ENCODE measurements around the gene EXOSC1. TPM values are rescaled to one million over a fixed set of nuclear protein-coding genes. Genes with fewer than 3 reads are reported as not detected.
"Not testable (repeated sequence)": the region's sequence is repeated elsewhere in the genome, so short reads cannot be mapped to it uniquely, and the experiment has no call there.

Gene EXOSC1
- total RNA-seq, 1 experiment from 2014 or later, result 52.7 TPM

DNA sequence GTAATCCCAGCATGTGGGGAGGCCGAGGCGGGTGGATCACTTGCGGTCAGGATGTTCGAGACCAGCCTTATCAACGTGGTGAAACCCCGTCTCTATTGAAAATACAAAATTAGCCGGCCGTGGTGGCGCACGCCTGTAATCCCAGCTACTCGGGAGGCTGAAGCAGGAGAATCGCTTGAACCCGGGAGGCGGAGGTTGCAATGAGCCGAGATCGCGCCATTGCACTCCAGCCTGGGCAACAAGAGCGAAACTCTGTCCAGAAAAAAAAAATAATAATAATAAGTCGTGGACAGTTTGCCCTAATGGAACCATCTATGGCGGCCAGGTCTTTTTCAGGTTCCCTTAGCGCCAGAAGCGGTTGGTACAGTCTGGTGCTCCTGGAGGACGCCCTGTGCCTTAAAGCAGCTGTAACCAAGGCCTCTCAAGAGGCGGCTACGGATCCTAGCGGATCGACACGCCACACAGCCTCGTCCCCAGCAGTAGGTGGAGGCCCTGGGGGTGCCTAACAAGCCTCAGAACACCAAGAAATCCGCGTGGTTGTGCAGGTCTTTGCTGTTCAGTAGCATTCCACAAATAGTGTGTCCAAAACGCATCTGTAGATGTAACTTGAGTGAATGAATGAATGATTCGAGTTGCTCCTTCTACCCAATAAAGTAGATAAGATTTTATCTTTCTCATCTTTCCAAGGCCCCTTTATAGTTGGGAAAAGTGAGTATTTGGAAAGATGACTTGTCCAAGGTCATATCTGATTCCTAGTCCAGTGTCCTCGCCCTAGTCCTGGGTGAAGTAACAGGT is 18.8 kb downstream of the EXOSC1 start:
- CTCF ChIA-PET, result no interaction called here
- DNase-seq (ENCODE audit: low spot score), result peak; percentile 51
- TF ChIP-seq, protein P1, sequence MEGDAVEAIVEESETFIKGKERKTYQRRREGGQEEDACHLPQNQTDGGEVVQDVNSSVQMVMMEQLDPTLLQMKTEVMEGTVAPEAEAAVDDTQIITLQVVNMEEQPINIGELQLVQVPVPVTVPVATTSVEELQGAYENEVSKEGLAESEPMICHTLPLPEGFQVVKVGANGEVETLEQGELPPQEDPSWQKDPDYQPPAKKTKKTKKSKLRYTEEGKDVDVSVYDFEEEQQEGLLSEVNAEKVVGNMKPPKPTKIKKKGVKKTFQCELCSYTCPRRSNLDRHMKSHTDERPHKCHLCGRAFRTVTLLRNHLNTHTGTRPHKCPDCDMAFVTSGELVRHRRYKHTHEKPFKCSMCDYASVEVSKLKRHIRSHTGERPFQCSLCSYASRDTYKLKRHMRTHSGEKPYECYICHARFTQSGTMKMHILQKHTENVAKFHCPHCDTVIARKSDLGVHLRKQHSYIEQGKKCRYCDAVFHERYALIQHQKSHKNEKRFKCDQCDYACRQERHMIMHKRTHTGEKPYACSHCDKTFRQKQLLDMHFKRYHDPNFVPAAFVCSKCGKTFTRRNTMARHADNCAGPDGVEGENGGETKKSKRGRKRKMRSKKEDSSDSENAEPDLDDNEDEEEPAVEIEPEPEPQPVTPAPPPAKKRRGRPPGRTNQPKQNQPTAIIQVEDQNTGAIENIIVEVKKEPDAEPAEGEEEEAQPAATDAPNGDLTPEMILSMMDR (conservative IDR thresholded peaks at IDR 0.05; ENCODE audit: low read depth, low read length), result no peak
- no peak for TF ChIP-seq EZH2 (IDR thresholded peaks at IDR 0.05; ENCODE audit: borderline replicate concordance, low read depth, low read length, poor library complexity, severe bottlenecking)
- peak overlapping the region; percentile 79 for H3K4me3 ChIP-seq (ENCODE audit: low read depth, low read length, poor library complexity, severe bottlenecking)
- peaks cover 10% of the 10 kb centered on the region for H3K4me1 ChIP-seq (ENCODE audit: insufficient read depth, low read length, poor library complexity, severe bottlenecking)
- intact Hi-C loops (cut with micrococcal nuclease; ENCODE audit: unreplicated experiment), result no loop called here
- POLR2A ChIA-PET (ENCODE audit: low non-redundant PET), result no interaction called here
- H3K36me3 ChIP-seq (ENCODE audit: insufficient read depth, low read length, poor library complexity, severe bottlenecking), result peaks cover 48% of the 10 kb centered on the region
- peak overlapping the region; percentile 91 for H3K27ac ChIP-seq (ENCODE audit: low read depth, low read length, poor library complexity, severe bottlenecking)
- no peaks in the 10 kb centered on the region for H3K27me3 ChIP-seq (replicated peaks; ENCODE audit: insufficient read depth, low read depth, low read length, poor library complexity)
- H3K9me3 ChIP-seq (ENCODE audit: low read depth, low read length, poor library complexity, severe bottlenecking), result no peaks in the 10 kb centered on the region
- BruUV-seq (replicated peaks), result no TSS peak

DNA sequence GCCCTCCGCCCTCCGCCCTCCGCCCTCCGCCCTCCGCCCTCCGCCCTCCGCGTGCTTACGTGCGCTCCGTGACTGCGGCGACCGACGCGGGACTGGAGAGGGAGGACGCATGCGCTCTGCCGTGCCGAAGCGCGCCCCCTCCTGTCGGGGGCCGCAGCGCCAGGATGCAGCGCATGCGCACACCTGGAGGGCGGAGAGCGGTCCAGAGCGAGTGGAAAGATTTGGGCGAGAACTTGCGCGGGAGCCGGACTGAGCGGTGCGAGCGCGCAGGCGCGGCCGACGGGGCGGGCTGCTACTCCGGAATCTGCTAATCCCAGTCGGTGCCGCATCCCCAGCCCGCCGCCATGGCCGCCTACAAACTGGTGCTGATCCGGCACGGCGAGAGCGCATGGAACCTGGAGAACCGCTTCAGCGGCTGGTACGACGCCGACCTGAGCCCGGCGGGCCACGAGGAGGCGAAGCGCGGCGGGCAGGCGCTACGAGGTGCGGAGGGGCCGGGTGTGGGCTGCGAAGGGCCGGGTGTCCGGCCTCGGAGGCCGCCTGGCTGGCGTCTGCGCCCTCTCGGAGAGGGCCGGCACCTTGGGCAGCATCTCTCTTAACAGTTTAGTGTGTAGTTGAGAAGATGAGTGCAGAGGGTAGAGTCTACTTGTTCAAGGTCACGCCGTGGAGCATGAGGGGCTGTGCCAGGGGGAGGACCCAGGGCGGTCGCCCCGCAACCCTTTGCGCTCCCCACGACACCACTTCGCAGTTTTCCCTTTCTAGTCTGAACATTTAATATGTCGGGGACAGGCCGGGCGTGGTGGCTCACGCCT is 19.6 kb downstream of the EXOSC1 start, which contains the start of gene PGAM1:
TSS of gene PGAM1 (plus strand) at position 228 of the 812 bp plus-strand sequence. CDS start at position 345, 117 bp downstream.
- H3K27me3 ChIP-seq (replicated peaks; ENCODE audit: insufficient read depth, low read depth, low read length, poor library complexity), result no peaks in the 10 kb centered on the region
- peak within 1 kb of the TSS; percentile 91 for H3K27ac ChIP-seq (ENCODE audit: low read depth, low read length, poor library complexity, severe bottlenecking)
- peak; percentile 97 for DNase-seq (ENCODE audit: low spot score)
- no peak for TF ChIP-seq EZH2 (IDR thresholded peaks at IDR 0.05; ENCODE audit: borderline replicate concordance, low read depth, low read length, poor library complexity, severe bottlenecking)
- TF ChIP-seq, protein P1 (conservative IDR thresholded peaks at IDR 0.05; ENCODE audit: low read depth, low read length), result peak; percentile 78
- no TSS peak for BruUV-seq (replicated peaks)
- peak within 1 kb of the TSS; percentile 79 for H3K4me3 ChIP-seq (ENCODE audit: low read depth, low read length, poor library complexity, severe bottlenecking)
- peaks cover 10% of the 10 kb centered on the region for H3K4me1 ChIP-seq (ENCODE audit: insufficient read depth, low read length, poor library complexity, severe bottlenecking)
- no peaks in the 10 kb centered on the region for H3K9me3 ChIP-seq (ENCODE audit: low read depth, low read length, poor library complexity, severe bottlenecking)
- ChIA-PET CTCF (no interaction called here), POLR2A (ENCODE audit: low non-redundant PET) (no interaction called here)
- H3K36me3 ChIP-seq (ENCODE audit: insufficient read depth, low read length, poor library complexity, severe bottlenecking), result peaks cover 40% of the 10 kb centered on the region
- intact Hi-C loops (cut with micrococcal nuclease; ENCODE audit: unreplicated experiment), result no loop called here

DNA sequence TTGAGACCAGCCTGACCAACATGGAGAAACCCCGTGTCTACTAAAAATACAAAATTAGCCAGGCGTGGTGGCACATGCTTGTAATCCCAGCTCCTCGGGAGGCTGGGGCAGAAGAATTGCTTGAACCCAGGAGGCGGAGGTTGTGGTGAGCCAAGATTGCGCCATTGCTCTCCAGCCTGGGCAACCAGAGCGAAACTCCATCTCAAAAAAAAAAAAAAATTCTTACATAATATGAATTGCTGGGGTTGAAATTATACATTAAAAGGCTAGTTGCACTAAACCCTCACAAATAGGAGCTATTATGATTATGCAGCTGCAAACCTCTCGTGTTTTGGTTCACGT is 22.1 kb downstream of the EXOSC1 start:
- H3K4me3 ChIP-seq (ENCODE audit: low read depth, low read length, poor library complexity, severe bottlenecking); BruUV-seq (replicated peaks); POLR2A ChIA-PET (ENCODE audit: low non-redundant PET); intact Hi-C loops (cut with micrococcal nuclease; ENCODE audit: unreplicated experiment); DNase-seq (ENCODE audit: low spot score); H3K4me1 ChIP-seq (ENCODE audit: insufficient read depth, low read length, poor library complexity, severe bottlenecking); H3K27me3 ChIP-seq (replicated peaks; ENCODE audit: insufficient read depth, low read depth, low read length, poor library complexity); H3K27ac ChIP-seq (ENCODE audit: low read depth, low read length, poor library complexity, severe bottlenecking); H3K9me3 ChIP-seq (ENCODE audit: low read depth, low read length, poor library complexity, severe bottlenecking); CTCF ChIA-PET: not testable (repeated sequence)
- H3K36me3 ChIP-seq (ENCODE audit: insufficient read depth, low read length, poor library complexity, severe bottlenecking), result peaks cover 18% of the 10 kb centered on the region

Measured in A673 (cell line).